ENCODE data around the gene CHDH.

DNA sequence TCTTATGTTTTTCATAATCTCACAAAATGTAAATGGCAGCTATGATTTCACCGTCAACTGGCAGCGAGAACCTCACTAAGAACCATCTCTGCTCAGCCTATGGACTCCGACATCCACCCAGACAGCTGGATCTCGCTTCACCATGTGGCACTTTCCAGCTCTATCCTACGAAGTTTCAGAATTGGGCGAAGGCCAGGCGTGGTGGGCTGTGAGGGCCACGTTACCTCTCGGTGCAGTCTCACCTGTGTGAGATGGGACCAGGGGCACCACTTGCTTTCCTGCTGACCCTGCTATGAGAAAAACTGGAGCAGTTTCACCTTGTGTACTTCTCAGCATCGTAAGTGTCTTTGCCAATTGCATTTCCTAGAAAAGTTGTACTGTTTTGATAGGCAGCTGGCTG is 32.3 kb downstream of the CHDH start:
- TF ChIP-seq EZH2phosphoT487 (IDR thresholded peaks at IDR 0.05; ENCODE audit: borderline replicate concordance, low read depth, low read length) = no peak
- TF ChIP-seq, protein P1, sequence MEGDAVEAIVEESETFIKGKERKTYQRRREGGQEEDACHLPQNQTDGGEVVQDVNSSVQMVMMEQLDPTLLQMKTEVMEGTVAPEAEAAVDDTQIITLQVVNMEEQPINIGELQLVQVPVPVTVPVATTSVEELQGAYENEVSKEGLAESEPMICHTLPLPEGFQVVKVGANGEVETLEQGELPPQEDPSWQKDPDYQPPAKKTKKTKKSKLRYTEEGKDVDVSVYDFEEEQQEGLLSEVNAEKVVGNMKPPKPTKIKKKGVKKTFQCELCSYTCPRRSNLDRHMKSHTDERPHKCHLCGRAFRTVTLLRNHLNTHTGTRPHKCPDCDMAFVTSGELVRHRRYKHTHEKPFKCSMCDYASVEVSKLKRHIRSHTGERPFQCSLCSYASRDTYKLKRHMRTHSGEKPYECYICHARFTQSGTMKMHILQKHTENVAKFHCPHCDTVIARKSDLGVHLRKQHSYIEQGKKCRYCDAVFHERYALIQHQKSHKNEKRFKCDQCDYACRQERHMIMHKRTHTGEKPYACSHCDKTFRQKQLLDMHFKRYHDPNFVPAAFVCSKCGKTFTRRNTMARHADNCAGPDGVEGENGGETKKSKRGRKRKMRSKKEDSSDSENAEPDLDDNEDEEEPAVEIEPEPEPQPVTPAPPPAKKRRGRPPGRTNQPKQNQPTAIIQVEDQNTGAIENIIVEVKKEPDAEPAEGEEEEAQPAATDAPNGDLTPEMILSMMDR (conservative IDR thresholded peaks at IDR 0.05; ENCODE audit: low read length) = no peak
